HG03460 (cell line): ENCODE measurements around the gene SEPTIN10.
"Not testable (repeated sequence)": the region's sequence is repeated elsewhere in the genome, so short reads cannot be mapped to it uniquely, and the experiment has no call there.

Experiments
- ATAC-seq: cut with Tn5 transposase; IDR thresholded peaks from one replicate; pipeline ENCODE4 v1.9.1; 2021; ENCODE audit not compliant: unreplicated experiment

SEPTIN10 gene

GRCh38 chr2:109613922-109614714, at the start of gene SEPTIN10, which contains the start of gene SOWAHC:
Gene SEPTIN10 (minus strand): TSS chr2:109613966. CDS start chr2:109613827, 139 bp downstream.
Gene SOWAHC (plus strand): TSS chr2:109614364. CDS start chr2:109614490, 126 bp downstream.
- ATAC-seq, result peak; percentile 87

DNA sequence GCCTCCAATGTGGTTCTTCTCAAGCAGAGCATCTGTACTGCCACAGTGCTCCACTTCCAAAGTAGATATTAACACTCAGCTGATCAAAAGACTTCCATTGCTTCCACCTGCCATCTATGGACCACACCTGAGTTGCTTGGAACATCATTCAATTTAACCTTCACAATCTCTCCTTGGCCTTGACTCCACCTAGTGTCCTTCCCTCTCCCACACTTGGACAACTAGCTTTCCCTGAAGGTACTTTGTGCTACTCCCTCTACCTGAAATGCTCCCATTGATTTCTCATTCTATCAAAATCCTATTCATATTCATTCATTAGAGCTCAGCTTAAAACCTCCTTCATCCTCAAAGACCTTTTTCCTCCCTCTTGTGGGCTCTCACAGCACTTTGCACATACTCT, 49.1 kb upstream of the SEPTIN10 start:
- ATAC-seq, result no peak

GRCh38 chr2:109660046-109660860, 46.5 kb upstream of the SEPTIN10 start:
- no peak for ATAC-seq

DNA sequence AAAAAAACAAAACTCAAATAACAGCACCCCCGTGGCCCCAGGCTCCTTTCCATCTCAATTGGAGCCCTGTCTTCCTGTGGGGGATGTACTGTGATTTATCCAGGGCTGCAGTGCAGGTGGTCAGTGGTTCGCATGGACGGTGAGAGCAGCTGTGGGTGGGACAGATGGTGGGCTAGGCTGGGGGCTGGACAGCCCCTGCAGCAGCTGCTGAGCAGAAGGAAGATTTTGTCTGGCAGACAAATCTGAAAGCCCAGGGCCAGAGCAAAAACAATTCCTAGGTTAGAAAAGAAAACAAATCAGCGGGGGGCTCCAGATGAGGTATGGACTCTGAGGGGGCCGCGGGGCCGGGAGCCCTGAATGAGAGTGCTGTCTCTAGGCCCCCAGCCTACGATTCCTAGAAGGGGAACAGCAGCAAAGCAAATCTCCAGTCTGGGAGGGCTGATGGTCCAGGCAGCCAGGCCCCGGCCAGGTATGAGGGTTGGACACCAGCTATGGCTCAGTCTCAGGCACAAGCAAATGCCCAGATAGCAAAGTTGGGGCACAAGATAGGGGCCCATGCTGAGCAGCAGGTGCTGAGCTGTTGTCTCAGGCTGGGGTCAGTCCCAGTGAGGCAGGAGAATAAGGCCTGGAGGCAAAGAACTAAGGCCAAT, 45.8 kb upstream of the SEPTIN10 start:
- ATAC-seq, result no peak

GRCh38 chr2:109655287-109655686, 41.5 kb upstream of the SEPTIN10 start:
- ATAC-seq, result no peak

DNA sequence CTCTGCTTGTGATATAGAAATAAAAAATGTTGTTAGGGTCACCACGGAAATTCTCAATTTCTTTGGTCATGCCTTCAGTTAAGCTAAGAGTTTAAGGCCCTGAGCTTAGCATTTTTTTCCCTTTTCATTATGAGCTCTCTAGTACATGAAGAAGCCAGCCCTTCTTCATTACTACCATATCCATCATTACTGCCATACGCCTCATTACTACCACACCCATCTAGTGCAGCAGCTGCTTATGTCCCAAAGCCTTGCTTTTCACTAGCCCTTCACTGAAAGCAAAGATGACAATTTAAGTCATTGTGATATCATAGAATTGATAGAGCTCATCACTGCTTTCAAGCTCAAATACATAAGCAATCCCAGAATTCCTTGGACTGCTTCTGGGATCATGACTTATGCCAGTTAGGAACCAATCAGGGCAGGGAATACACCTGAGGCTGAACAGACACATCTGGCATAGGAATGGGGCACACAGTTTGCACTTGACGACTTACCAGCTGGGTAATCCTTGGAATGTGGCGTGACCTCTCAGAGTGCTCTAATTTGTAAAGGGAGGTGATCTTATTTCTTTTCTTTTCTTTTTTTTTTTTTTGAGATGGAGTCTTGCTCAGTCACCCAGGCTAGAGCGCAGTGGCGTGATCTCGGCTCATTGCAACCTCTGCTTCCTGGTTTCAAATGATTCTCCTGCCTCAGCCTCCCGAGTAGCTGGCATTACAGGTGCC, 40.7 kb upstream of the SEPTIN10 start:
- no peak for ATAC-seq

- no peak for ATAC-seq
These were observed 36.2 kb upstream of the SEPTIN10 start for GRCh38 chr2:109649736-109650695.

GRCh38 chr2:109648041-109648527, 34.3 kb upstream of the SEPTIN10 start:
- ATAC-seq, result no peak

DNA sequence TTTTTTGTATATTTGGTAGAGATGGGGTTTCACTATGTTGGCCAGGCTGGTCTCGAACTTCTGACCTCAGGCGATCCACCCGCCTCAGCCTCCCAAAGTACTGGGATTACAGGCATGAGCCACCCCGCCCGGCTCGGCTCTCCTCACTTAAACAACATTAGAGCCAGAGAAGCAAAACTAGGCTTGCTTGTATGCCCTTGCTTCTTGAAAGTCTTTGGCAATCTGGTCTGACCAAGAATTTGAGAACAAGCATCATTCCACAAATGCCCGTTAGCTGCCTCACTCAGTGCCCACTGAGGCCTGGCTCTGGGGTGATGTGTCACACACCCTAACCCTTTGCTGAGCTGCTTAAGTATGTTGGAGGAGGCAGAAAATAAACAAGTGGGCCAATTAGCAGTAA, 33.9 kb upstream of the SEPTIN10 start:
- ATAC-seq, result no peak

- ATAC-seq, result no peak
These were observed 33.2 kb upstream of the SEPTIN10 start for GRCh38 chr2:109646961-109647360.

GRCh38 chr2:109645412-109646184, 31.8 kb upstream of the SEPTIN10 start:
- ATAC-seq, result no peak

DNA sequence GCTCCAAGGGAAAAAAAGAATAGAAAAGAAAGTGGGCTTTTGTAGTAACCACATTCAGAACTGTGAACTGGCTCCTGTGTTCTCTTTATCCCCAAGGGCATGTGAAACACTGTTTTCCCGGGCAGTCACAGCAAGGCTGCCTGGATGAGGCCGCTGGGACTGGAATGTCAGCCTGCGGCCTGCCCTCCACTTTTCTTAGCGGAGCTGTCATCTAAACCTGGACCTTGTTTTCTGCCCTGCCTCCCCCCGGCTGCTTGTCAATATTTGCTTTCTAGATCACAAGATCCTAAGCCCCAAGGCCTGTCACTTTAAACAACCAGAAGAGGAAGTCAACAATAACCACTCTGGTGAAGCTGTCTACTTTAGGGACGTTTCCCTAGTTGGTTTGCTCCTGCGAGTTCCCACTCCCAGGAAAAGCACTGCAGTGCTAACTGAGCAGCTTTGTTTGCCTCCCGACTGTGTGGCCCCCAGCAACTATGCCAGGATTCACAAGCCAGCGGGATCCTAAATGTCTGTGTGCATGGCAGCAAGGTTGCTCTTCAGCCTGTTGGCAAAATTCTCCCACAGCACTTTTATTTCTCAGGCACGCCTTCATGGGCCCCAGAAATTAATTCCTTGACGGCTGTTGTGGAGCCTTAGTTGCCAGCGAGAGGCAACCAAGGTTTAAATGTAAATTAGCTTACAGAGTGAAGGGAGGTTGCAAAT, 31.0 kb upstream of the SEPTIN10 start:
- ATAC-seq, result no peak

- not testable (repeated sequence) for ATAC-seq
These were observed 26.2 kb upstream of the SEPTIN10 start for GRCh38 chr2:109640000-109640399.

GRCh38 chr2:109638795-109639194, 25.0 kb upstream of the SEPTIN10 start:
- no peak for ATAC-seq

DNA sequence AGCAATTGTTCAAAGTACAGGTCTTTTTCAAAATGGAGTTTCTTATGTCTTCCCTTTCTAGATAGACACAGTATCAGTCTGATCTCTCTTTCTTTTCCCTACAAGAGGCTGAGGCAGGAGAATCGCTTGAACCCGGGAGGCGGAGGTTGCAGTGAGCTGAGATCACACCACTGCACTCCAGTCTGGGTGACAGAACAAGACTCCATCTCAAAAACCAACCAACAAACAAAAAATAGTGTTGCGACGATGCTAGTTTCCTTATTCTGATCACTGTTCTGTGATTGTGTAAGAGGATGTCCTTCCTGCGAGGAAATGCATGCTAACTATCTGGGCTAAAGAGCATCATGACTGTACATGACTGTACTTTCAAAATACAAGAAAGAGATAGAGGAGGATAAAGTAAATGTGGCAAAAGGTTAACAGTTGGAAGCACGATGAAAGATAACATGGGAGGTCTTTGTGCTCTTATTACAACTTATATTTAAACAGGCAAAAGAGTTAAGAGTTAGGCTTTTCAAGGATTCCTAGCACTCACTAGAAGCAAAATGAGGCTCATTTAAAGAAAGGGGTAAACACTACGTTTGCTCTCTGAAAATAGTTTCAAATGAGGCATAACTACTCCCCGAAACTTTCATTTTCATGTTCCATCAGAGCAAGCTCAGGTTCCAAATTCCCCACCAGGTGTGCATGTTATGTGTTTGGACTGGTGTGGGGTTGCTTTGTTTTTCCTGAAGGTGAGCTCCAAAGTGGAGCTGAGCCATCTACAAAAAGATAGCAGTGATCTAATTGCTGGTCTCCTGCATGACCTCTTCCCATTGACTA, 24.2 kb upstream of the SEPTIN10 start:
- ATAC-seq, result peak; percentile 67

GRCh38 chr2:109636317-109636716, 22.6 kb upstream of the SEPTIN10 start:
- no peak for ATAC-seq
